ENCODE data around the gene UBAC2. TPM values are rescaled to one million over a fixed set of nuclear protein-coding genes. Genes with fewer than 3 reads are reported as not detected.

UBAC2 gene
- total RNA-seq, 4 donors from 2014 or later: 43.5 to 59.6 (median 52.0) TPM

- H3K9me3 ChIP-seq: no peaks in the 10 kb centered on the region
- DNase-seq (ENCODE audit: low spot score in 2 of 2): no peak
- no peak overlapping the region for H3K4me3 ChIP-seq
- H3K4me1 ChIP-seq: no peaks in the 10 kb centered on the region
- H3K27me3 ChIP-seq: no peaks in the 10 kb centered on the region
- TF ChIP-seq CTCF (IDR thresholded peaks at IDR 0.05) (no peak), EP300 (IDR thresholded peaks at IDR 0.05) (no peak), POLR2A (IDR thresholded peaks at IDR 0.05) (no peak)
- H3K27ac ChIP-seq: peak overlapping the region in 1 of 4 donors; percentile 43
- no peaks in the 10 kb centered on the region for H3K36me3 ChIP-seq
- 86 to 92% methylated on average over 7 of the region's 7 CpGs for WGBS, 2 donors
Observed at GRCh38 chr13:99301056-99301838, 100.6 kb downstream of the UBAC2 start.

- 88 to 90% methylated on average over 1 of the region's 1 CpG for WGBS, 2 donors
Observed at GRCh38 chr13:99301913-99302636, 101.4 kb downstream of the UBAC2 start.

DNA sequence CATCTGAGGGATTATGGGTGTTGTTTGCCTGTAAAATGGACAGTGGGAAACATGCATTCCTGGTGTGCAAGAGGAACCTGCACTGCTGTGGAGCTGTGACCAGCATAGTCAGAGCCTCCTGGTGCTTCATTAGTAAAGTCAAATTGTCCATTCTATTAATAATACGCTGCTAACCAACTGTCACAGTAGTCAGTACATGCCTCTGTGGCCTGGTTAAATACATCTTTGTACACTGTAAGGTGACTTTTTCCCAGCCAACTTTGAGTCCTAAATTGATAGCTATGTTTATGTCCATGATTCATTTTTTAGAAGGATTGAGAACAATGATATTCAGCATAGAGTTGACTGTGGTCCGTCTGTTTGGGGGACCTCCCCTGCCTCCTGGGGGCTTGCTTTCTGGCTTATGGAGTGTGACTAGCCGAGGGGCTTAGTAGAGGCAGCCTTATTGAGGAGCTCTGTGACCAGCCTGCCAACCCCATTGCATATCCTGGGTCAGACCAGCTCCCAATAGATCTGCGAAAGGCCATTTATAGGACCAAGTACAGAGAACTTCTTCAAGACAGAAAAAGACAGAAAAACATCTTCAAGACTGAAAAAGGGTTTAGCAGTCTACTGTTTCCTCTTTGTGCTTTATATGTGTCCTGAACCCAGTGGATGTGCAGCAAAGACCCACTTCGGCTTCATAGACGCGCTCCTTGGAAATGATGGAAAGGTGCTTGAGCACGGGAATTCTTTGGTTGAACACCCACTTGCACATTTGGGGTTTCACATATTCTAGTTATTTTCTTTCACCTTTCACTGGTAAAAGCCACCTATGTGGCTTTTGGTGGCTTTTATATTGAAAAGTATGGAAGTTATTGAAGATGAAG is 102.2 kb downstream of the UBAC2 start:
- Histone ChIP-seq H3K27ac (peak overlapping the region in 1 of 4 donors; percentile 43), H3K4me1 (peaks cover 0 to 4% (median 0%) of the 10 kb centered on the region in 4 donors), H3K36me3 (no peaks in the 10 kb centered on the region), H3K27me3 (no peaks in the 10 kb centered on the region), H3K9me3 (no peaks in the 10 kb centered on the region), H3K4me3 (peak overlapping the region in 1 of 4 donors; percentile 17)
- DNase-seq (ENCODE audit: low spot score in 2 of 2): no peak
- TF ChIP-seq CTCF (IDR thresholded peaks at IDR 0.05) (no peak), POLR2A (IDR thresholded peaks at IDR 0.05) (no peak), EP300 (IDR thresholded peaks at IDR 0.05) (no peak)
- WGBS, 2 donors: 90 to 93% methylated on average over 8 of the region's 8 CpGs

More at GRCh38 chr13:99301913-99302636, 101.4 kb downstream of the UBAC2 start:
- Histone ChIP-seq H3K27ac (peak overlapping the region in 1 of 4 donors; percentile 43), H3K4me1 (no peaks in the 10 kb centered on the region), H3K4me3 (no peak overlapping the region), H3K9me3 (no peaks in the 10 kb centered on the region), H3K27me3 (no peaks in the 10 kb centered on the region), H3K36me3 (no peaks in the 10 kb centered on the region)
- no peak for DNase-seq (ENCODE audit: low spot score in 2 of 2)
- no peak for TF ChIP-seq EP300 (IDR thresholded peaks at IDR 0.05)
- no peak for TF ChIP-seq POLR2A (IDR thresholded peaks at IDR 0.05)
- TF ChIP-seq CTCF (IDR thresholded peaks at IDR 0.05): no peak

GRCh38 chr13:99303863-99304521 is 103.3 kb downstream of the UBAC2 start:
- Histone ChIP-seq H3K27ac (peak overlapping the region in 2 of 4 donors; percentile 74 to 76), H3K4me1 (peaks cover 0 to 9% (median 0%) of the 10 kb centered on the region in 4 donors), H3K27me3 (no peaks in the 10 kb centered on the region), H3K9me3 (no peaks in the 10 kb centered on the region), H3K36me3 (no peaks in the 10 kb centered on the region), H3K4me3 (peak overlapping the region in 2 of 4 donors; percentile 17 to 35)
- DNase-seq (ENCODE audit: low spot score in 2 of 2): no peak
- 82 to 85% methylated on average over 14 of the region's 14 CpGs for WGBS, 2 donors
- TF ChIP-seq CTCF (IDR thresholded peaks at IDR 0.05): no peak
- TF ChIP-seq EP300 (IDR thresholded peaks at IDR 0.05): peak in 1 of 2 donors; percentile 49
- TF ChIP-seq POLR2A (IDR thresholded peaks at IDR 0.05): no peak

Data from tibial nerve (tissue), 4 donors.